Parathyroid adenoma (tissue), 2 donors: ENCODE results near the gene CYSTM1.
A peak's percentile ranks its signal among the peaks of the same experiment; 100 is the strongest.

ENCODE experiments used
- H2AFZ ChIP-seq: fragments of 300-600 bp; sonication (generic); one replicate; pipeline ENCODE4 v1.7.0; 2017; ENCODE audit warnings: antibody characterized with exemption, mild to moderate bottlenecking
- H3K27ac ChIP-seq: fragments of 300-600 bp; sonication (generic); one replicate; pipeline ENCODE4 v1.7.0; 2017
- H3K27me3 ChIP-seq: fragments of 300-600 bp; sonication (generic); one replicate; pipeline ENCODE4 v1.7.0; 2017; ENCODE audit warnings: low read length; ENCODE audit not compliant: control insufficient read depth, insufficient read depth
- H3K36me3 ChIP-seq: fragments of 300-600 bp; sonication (generic); one replicate; pipeline ENCODE4 v1.7.0; 2017; ENCODE audit warnings: low read length; ENCODE audit not compliant: control insufficient read depth, insufficient read depth
- H3K4me1 ChIP-seq: fragments of 300-600 bp; sonication (generic); one replicate; pipeline ENCODE4 v1.7.0; 2017; ENCODE audit warnings: control low read depth
- H3K4me2 ChIP-seq: fragments of 300-600 bp; sonication (generic); one replicate; pipeline ENCODE4 v1.7.0; 2017; ENCODE audit warnings: low read length
- H3K4me3 ChIP-seq: fragments of 300-600 bp; sonication (generic); one replicate; pipeline ENCODE4 v1.7.0; 2017; ENCODE audit warnings: low read depth, low read length
- H3K79me2 ChIP-seq: fragments of 300-600 bp; sonication (generic); one replicate; pipeline ENCODE4 v1.7.0; 2017; ENCODE audit warnings: control low read depth
- H3K9ac ChIP-seq: fragments of 300-600 bp; sonication (generic); one replicate; pipeline ENCODE4 v1.7.0; 2017; ENCODE audit warnings: mild to moderate bottlenecking
- H3K9me3 ChIP-seq: fragments of 300-600 bp; sonication (generic); one replicate; pipeline ENCODE4 v1.7.0; 2017; ENCODE audit warnings: low read length; ENCODE audit not compliant: control insufficient read depth
- TF ChIP-seq, protein P1 (sequence below): fragments of 300-600 bp; sonication (generic); IDR thresholded peaks from one replicate; pipeline ENCODE4 v1.7.0; 2017; ENCODE audit warnings: antibody characterized with exemption, mild to moderate bottlenecking
- donor health status: primary hyperparathyroidism.

CYSTM1 gene

DNA sequence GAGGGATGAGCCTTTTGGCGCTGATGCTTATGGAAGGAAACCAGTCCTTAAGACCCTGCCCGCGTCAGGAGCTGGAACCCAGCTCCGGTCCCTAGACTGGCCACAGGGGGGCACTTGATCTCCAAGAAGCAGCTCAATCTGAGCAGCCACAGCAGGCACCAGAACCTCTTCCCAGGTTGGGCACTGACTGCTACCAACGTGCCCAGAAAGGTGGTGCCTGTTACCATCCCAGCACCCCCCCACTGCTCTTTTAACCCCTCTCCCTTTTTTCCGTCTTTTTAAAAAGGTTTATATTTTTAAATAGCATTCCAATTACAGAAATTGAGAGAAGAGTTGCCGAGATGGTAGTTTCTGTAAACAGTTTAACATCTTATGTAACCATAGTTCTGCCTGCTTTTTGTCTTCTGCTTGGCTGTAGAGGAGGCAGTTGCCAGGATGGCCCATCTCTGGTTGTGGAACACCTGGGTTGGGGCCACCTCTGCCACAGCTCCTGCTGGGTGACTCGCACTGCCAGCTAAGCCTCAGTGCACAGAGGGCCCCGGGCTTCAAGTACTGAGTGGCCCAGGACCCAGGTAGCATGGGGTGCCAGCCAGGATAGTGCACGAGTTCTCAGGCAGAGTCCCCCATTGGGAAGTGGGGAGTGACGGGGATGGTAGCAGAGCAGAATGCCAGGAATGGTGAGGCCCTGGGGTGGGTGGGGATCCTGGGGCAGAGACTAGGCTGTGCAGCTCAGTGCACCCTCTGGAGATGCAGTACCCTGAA lies 65.1 kb downstream of the CYSTM1 start:
- no peak overlapping the region for H3K4me2 ChIP-seq
- peaks cover 19% of the 10 kb centered on the region for H3K4me1 ChIP-seq
- no peak overlapping the region for H3K27ac ChIP-seq
- H3K9ac ChIP-seq = no peak overlapping the region
- H3K79me2 ChIP-seq = no peaks in the 10 kb centered on the region
- H3K27me3 ChIP-seq = no peaks in the 10 kb centered on the region
- TF ChIP-seq, protein P1, sequence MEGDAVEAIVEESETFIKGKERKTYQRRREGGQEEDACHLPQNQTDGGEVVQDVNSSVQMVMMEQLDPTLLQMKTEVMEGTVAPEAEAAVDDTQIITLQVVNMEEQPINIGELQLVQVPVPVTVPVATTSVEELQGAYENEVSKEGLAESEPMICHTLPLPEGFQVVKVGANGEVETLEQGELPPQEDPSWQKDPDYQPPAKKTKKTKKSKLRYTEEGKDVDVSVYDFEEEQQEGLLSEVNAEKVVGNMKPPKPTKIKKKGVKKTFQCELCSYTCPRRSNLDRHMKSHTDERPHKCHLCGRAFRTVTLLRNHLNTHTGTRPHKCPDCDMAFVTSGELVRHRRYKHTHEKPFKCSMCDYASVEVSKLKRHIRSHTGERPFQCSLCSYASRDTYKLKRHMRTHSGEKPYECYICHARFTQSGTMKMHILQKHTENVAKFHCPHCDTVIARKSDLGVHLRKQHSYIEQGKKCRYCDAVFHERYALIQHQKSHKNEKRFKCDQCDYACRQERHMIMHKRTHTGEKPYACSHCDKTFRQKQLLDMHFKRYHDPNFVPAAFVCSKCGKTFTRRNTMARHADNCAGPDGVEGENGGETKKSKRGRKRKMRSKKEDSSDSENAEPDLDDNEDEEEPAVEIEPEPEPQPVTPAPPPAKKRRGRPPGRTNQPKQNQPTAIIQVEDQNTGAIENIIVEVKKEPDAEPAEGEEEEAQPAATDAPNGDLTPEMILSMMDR = peak; percentile 65
- no peak overlapping the region for H2AFZ ChIP-seq
- no peaks in the 10 kb centered on the region for H3K36me3 ChIP-seq
- no peaks in the 10 kb centered on the region for H3K9me3 ChIP-seq
- no peak overlapping the region for H3K4me3 ChIP-seq

DNA sequence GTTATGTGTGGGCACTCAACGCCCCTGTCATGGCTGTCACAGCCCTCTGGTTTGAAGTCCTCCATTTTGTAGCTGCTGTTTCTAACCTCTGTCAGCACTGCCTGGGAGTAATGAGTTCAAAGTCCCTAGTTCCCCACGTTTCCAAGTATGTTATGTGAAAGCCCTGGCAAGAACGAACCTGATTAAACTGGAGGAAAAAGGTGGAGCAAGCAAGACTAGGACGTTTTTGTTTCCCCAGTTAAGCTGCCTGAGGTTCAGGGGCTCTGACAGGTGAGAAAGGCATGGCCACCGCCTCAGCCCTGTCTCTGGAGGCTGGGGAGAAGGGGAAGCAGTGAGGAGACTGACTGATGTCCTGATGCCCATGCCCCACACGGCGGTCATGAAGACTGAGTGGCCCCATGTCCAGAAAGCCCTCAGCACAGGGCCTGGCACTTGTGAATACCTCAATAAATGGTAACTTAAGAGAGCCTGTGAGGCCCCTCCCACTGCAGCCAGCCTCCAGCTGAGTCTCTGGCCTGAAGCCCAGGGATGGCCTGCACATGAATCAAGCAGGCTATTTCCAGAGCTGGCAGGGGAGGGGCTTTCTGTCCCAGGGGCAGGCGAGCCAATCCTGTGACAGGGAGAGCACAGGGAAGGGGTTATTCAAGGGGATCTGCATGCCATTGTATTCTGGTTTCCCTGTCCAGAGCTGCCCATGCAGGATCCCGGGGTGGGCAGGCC lies 66.2 kb downstream of the CYSTM1 start:
- no peaks in the 10 kb centered on the region for H3K27me3 ChIP-seq
- H3K79me2 ChIP-seq = no peaks in the 10 kb centered on the region
- peaks cover 19% of the 10 kb centered on the region for H3K4me1 ChIP-seq
- no peaks in the 10 kb centered on the region for H3K36me3 ChIP-seq
- H3K27ac ChIP-seq = no peak overlapping the region
- H2AFZ ChIP-seq = no peak overlapping the region
- no peak overlapping the region for H3K9ac ChIP-seq
- TF ChIP-seq, protein P1 = no peak
- no peaks in the 10 kb centered on the region for H3K9me3 ChIP-seq
- H3K4me2 ChIP-seq = no peak overlapping the region
- no peak overlapping the region for H3K4me3 ChIP-seq

DNA sequence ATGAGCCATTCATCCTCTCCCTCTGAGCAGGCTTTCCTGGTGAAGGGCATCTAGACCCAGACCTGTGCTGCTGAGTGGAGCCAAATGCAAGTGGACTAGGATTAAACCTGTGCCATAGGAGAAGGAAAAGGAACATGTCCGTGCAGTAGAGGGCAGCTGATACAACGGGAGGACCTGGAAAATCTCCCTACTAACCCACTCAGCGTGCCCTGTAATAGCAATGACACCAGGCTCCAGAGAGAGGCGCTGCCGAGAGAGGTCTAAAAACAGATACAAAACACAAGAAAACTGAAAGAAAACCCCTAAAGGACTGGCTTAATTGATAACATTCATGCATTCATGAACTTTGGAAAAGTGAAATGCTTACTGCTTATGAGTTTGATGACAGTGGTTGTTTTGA lies 67.1 kb downstream of the CYSTM1 start:
- Histone ChIP-seq H3K4me1 (peaks cover 19% of the 10 kb centered on the region), H3K79me2 (no peaks in the 10 kb centered on the region)

DNA sequence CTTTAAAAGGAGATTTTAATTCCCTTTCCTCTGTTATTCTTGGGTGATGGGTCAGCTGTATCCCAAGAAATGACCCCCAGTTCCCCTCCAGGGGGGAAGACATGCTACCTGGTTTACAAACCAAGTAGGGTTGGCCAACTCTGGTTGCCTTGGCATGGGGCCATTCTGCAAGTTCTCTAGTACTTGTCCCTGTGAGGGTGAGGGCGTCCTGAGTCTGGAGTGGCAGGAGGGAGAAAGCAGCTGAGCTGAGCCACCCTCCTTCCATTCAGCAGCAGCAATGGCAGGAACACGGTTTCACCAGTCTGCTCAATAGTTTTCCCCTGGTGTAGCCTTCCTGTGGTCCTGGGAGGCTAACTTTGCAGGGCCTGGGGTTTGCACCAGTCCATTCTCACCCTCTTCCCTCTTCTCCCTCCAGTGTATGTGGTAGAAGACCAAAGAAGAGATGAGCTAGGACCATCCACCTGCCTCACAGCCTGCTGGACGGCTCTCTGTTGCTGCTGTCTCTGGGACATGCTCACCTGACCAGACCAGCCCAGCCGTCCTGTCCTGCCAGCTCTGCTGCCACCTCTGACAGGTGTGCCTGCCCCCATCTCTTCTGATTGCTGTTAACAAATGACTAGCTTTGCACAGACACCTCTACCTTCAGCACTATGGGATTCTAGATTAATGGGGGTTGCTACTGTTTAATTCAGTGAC lies 68.0 kb downstream of the CYSTM1 start:
- Histone ChIP-seq H3K27ac (no peak overlapping the region), H3K4me1 (peaks cover 19% of the 10 kb centered on the region), H3K9me3 (no peaks in the 10 kb centered on the region), H3K9ac (no peak overlapping the region), H3K79me2 (no peaks in the 10 kb centered on the region), H3K36me3 (no peaks in the 10 kb centered on the region), H3K4me2 (no peak overlapping the region), H2AFZ (no peak overlapping the region), H3K4me3 (no peak overlapping the region), H3K27me3 (no peaks in the 10 kb centered on the region)
- TF ChIP-seq, protein P1 = no peak

More for the DNA sequence above, 67.1 kb downstream of the CYSTM1 start:
- TF ChIP-seq, protein P1 = no peak
- no peak overlapping the region for H3K9ac ChIP-seq
- H3K27me3 ChIP-seq = no peaks in the 10 kb centered on the region
- no peak overlapping the region for H3K4me3 ChIP-seq
- H3K27ac ChIP-seq = peak overlapping the region; percentile 29
- no peak overlapping the region for H2AFZ ChIP-seq
- H3K36me3 ChIP-seq = no peaks in the 10 kb centered on the region
- H3K9me3 ChIP-seq = no peaks in the 10 kb centered on the region
- H3K4me2 ChIP-seq = no peak overlapping the region
